Suprapubic skin (tissue), 3 donors: ENCODE measurements around the gene CCDC50.

Source experiments
- CTCF ChIP-seq, 2 donors: fragments of 200-600 bp in 1 of 2; fragments of 450-650 bp in 1 of 2; sonication (generic) in 1 of 2; IDR thresholded peaks; one replicate each; pipeline ENCODE4 v1.5.1; 2016 to 2019; ENCODE audit warnings: antibody characterized with exemption in 2 of 2, mild to moderate bottlenecking in 1 of 2, moderate library complexity in 1 of 2
- POLR2A ChIP-seq, 2 donors: fragments of 450-650 bp; IDR thresholded peaks; one replicate each; pipeline ENCODE4 v1.6.1; 2017; ENCODE audit warnings: antibody characterized with exemption in 2 of 2, mild to moderate bottlenecking in 2 of 2, moderate library complexity in 2 of 2

GRCh38 chr3:191393146-191393545 is 64.0 kb downstream of the CCDC50 start:
- TF ChIP-seq CTCF (IDR thresholded peaks at IDR 0.05) (no peak), POLR2A (IDR thresholded peaks at IDR 0.05) (no peak)
